ELR (cell line): ENCODE measurements around the gene AOX1.
"Not testable (repeated sequence)": the region's sequence is repeated elsewhere in the genome, so short reads cannot be mapped to it uniquely, and the experiment has no call there.

Experiments
- DNase-seq: peaks from one replicate; pipeline ENCODE4 v3.0.0-alpha.2; 2015; ENCODE audit warnings: low read depth

The AOX1 gene

DNA sequence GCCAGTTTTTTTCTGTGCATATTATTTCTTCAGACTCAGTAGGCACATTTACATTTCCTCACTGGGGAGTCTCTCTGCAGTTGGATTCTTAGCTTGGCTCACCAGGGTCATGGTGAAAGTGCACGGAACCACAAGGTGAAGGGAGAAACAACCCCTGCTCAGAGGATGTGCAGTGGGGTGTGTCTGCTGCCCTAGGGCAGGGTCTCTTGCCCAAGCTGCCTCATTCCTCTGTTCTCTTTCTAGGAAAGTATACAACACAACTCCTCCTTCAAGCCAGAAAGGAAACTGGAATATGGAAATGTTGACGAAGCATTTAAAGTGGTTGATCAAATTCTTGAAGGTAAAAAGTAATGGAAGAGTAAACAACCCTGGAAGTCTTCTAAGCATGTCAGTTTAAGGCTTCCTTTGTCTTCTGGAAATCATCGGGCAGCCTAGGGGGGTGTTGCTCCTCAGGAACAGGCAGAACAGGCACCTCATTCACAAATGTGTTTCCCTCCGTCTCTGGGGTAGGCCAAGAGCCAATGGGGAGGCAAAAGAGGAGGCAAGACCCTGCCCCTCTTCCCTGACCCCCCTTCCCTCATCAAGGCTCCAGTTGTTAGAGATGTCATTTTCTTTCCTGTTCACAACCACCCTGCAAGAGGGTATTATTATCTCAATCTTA, 41.4 kb downstream of the AOX1 start:
- no peak for DNase-seq

DNA sequence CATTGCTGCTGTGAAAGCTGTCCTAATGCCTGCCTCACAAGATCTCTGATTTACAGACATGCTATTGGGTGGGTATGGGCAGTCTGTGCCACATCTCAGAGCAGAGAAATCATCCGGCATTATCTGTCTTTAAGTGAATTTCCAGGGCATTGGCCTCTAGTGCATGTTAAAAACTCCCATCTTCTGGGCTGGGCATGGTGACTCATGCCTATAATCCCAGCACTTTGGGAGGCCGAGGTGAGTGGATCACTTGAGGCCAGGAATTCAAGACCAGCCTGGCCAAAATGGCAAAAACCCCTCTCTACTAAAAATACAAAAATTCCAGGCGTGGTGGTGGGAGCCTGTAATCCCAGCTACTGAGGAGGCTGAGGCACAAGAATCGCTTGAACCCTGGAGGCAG, 42.6 kb downstream of the AOX1 start:
- DNase-seq = peak; percentile 54

DNA sequence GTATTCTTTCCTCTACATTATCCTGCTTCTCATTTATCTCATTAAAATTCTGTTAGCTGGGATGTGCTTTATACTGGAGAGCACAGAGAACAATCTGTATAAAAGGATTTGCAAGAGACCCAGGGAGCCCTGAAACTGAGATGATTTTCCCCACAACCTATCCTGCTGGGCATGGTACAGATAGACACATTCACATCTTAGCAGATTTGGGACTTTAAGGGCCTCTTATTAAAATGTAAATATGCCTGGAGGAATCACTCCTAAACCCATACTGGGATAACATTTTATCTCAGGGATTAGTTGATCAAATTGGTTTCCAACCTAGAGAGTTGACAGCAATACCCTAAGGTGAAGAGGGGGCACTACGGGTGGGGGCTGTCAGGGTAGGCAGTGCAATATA, 45.5 kb downstream of the AOX1 start:
- no peak for DNase-seq

DNA sequence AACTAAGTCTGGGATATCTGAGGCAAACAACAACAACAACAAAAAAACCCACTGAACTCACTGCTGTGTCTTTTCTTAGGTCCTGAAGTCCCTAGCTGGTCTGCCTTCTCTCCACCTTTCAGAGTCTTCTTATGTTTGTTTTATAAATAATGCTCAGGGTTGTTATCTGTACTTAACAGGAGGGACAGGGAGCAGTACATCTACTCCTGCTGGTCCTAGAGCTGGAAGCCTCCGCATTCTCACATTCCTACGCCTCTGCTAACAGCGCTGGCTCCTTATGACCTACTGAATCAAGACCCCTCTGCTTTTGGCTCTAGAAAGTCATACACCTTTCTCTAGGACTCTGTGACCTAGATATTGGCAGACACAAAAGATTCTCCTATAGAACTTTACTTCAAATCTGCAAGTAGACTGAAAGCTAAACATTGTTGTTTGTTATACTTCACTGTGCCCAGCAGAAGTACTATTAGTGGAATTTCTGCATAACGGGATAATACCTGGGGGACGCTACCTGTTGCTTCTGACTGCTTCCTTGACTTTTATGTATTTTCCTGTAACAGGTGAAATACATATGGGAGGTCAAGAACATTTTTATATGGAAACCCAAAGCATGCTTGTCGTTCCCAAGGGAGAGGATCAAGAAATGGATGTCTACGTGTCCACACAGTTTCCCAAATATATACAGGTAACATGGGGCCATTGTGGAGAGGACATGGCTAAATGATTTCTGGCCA, 48.6 kb downstream of the AOX1 start:
- DNase-seq = no peak

DNA sequence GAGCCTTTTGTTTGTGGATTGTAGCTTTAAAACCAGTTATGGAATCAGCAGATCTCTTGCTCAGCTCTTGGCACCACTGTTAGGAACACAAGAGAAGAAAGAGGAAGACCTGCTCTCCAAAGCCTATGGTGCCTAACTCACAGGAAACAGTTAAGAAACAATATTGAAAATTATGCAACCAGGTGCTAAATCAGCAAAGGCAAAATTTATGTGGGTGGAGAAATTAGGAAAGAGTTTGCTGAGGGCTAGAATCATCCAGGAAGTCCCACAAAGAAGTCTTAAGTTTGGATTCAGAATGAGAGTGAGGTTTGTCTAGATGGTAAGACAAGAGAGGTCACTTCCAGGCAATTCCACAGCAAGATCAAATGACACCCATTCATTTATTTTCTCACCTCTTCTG, 49.4 kb downstream of the AOX1 start:
- DNase-seq = no peak

DNA sequence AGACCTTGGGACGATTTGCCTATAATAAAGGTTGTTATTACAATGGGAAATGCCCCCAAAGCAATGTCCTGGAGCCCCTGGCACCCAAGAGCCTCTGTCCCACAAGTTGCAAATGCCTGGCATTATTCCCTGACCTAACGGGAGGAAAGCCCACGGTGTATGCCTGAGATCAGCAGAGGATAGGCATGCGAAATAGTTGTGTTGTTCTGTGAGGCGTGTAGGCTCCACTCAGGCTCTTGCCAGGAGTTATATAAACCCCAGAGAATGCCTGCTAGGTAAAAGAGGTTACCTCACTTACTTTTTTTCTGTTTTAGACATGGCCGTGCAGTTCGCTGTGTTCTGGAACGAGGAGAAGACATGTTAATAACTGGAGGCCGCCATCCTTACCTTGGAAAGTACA, 52.1 kb downstream of the AOX1 start:
- no peak for DNase-seq

DNA sequence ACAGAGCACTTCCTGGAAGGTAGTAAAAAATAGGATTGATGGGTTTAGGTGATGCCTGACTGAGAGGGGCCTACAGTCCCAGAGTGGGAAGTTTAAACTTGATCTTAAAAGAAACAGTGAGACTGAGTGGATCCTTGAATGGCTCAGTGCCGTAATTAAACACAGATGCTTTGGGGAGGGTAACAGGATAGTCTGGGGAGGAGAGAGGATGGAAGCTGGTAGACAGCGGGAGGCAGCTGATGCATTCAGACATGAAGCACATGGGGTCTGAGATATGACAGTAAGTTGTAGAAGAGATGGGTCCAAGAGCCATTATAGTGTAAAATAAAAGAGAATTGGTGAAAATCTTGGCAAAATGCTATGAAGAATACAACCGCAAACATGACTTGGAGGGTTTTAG, 54.4 kb downstream of the AOX1 start:
- no peak for DNase-seq

DNA sequence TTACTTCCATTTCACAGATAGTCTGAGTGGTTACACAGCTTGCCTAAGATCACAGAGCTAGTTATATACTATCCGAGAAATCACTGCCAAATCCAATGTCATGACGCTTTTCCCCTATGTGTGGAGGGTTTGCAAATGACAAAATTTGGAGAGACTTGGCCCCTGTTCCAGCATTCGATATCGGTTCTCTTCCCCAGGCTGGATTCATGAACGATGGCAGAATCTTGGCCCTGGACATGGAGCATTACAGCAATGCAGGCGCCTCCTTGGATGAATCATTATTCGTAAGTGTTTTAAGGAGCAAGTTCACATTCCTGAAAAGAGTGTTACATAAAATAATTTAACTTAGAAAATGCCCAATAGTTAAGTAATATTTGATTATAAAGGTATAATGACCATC, 55.1 kb downstream of the AOX1 start:
- DNase-seq = no peak

DNA sequence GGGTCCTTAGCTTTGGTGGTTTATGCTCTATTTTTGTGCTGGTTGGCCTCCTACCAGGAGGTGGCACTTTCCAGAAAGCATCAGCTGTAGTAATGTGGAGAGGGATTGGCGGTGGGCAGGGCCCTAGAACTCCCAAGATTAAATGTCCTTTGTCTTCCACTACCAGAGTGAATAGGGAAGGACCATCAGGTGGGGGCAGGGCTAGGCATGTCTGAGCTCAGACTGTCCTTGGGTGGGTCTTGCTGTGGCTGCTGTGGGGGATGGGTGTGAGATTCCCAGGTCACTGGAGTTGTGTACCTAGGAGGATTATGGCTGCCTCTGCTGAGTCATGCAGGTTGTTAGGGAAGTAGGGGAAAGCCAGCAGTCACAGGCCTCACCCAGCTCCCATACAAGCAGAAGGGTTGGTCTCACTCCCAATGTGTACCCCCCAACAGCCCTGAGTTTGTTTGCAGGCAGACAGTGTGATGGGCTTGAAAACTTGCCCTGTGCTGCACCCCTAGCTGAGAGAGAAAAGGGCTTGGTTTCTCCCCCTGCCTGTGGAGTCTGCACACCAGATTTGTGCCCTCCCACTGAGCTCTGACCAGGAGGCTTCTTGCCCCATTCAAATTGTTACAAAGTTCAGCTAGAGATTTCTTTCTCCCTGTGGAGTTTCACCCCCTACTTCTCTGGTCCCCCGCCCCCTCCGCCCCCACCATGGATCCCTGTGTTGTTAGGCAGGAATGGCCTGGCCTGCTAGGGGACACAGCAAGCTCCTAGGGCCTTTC, 62.9 kb downstream of the AOX1 start:
- DNase-seq = not testable (repeated sequence)

DNA sequence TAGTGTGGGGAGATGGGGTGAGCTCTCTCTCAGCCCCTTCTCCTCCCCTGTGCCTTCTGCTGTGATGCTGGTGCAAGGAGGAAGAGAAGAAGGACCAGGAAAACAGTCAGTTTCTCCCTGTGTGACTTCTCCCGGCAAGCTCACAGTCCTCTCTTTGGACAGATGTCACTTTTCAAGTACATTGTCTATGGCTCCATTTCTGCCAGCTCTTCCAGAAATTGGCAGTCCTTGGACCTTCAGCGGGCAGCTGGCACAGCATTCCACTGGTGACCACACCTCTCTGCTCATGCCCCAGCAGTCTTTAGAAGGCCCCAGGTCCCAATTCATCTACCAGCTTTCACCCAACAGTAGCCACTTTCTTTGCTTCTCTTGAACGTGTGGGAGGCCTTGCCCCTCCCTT, 63.9 kb downstream of the AOX1 start:
- no peak for DNase-seq

DNA sequence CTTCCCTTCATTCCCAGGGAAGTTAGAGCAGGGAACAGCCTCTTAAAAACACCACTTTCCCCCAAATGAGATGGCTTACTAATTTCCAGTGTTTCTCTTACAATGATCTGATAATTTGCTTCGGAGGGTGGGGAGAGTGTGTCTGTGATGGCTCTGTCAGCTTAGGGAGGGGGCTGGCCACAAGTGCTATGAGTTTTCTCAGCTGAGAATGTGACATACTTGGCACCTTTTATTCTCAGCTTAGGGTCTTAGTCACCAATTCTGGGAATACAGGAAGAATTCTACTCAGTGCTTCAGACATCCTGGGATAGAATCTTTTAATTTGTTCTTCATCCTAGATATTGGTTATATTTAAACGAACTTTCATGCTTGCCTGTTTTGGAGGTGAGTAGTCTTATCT, 64.4 kb downstream of the AOX1 start:
- no peak for DNase-seq

DNA sequence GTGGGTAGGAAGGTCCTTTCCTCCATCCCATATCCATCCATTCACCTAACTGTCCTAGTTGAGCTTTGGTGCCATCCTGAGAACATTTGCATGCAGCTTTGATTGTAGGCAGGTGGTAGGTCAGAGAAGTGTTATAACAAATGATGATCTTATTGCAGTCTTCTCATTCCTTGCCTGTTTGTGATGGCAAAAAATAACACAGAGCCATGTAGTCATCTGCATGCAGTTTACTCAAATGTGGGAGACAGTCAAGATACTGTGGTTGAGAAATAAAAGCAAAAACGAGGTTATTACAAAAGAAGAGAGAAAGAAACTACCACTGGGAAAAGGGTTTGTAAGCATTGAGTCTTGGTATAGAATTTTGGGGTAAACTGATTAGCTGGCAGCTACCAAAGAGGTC, 66.3 kb downstream of the AOX1 start:
- DNase-seq = no peak

DNA sequence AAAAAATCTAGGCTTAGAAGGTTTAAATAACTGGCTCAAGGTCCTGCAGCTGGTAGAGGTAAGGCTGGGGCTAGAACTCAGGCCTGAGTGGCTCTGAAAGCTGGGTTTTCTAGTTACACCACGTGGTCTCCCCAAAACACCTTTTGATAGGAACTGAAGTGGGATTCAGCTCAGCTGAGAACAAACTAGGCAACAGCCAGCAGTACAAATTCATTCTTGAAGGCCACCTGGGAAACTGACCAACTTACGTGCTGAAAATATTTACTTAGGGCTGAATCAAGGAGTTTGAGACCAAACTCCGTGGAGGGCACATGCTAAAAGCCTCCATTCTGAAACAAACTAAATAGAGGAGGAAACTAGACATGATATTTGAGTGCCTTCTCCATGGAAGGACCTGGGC, 67.2 kb downstream of the AOX1 start:
- DNase-seq = no peak

DNA sequence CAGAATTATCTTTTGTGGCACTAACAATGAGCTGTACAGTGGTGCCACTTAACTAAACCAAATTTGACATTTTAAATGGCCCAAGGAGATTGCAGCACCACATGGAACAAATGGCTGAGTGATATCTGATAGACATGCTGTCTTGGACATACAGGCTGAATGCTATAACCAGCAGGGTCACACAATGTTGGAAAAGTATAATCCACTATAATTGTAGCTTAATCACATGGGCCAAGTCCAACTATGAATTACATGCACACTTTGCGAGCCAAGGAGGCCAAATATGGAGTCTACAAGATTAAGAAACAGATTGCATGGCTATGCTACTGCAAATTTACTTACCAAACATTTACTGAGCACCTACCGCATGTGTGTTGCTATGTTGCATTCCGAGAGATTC, 69.0 kb downstream of the AOX1 start:
- no peak for DNase-seq

DNA sequence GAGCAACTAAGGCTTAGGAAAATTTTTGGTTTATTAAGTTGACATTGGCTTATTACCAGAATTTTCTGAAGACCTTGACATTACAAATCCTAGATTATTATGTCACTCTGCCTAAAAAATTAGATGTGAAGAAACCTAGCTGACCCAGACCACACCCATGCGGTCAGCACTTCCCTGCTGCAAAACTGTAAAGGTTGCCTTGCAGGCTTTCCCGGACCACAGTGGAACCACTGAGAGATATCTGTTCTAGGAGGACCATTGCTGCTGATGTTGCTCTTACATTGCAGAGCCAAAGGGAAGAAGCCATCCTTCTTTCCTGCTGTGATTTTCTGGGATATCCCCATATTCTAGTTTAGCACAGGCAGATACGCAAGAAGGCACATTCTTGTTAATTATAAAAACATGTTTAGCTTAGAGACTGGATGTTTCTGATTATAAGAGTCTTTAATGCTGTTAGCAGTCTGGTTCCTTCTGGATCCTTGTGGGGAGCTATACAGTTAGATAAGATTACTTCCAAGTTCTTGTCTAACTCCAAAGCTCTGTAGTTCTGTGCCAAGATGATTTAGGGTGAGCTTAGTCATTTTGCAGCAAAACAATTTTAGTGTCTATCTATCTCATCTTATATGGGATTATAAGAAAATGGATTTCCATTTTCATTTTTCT, 70.2 kb downstream of the AOX1 start:
- DNase-seq = no peak

DNA sequence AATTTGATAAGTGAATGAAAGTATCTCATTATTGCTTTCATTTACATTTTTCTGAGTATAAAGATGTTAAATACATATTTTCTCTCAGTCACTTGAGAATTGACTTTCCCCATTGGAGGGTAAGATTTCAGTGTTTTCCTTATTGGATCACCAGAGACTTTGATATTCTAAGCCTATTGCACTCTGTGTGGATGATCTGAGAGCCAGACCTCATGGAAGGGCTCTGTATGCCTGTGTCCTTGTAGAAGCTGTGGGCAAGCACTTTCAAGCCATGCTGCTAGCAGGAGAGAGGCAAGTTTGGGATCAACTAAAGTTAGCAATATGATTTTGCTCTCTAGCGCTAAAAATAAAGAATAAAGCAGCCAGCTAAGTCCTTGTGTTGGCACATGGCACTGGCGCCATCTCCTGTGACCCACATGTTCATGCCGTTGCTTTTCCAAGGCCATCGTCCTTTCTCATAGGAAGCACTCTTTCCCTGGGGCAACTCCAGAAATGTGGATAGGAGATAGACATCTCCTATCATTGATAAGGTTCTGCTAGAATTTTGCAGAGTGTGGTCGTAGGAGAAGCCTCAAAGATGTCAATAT, 72.6 kb downstream of the AOX1 start:
- peak; percentile 28 for DNase-seq

DNA sequence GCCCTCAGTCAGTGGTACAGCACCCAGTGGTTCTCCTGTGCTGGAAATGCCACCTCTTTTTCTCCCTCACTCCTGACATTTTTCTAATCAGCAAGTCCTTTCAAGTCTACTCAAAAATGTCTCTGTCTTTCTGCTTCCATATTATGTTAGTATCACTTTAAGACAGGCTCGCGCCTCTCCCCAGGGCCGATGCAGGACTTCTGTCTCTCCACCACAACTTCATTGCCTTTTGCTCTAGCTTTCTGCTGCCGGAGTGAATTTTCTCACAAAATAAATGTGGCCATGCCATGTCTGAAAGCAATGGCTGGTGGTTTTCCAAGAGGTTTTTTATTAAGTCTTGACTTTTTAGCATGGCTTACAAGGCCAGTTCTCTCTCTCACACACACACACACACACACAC, 73.6 kb downstream of the AOX1 start:
- DNase-seq = no peak

DNA sequence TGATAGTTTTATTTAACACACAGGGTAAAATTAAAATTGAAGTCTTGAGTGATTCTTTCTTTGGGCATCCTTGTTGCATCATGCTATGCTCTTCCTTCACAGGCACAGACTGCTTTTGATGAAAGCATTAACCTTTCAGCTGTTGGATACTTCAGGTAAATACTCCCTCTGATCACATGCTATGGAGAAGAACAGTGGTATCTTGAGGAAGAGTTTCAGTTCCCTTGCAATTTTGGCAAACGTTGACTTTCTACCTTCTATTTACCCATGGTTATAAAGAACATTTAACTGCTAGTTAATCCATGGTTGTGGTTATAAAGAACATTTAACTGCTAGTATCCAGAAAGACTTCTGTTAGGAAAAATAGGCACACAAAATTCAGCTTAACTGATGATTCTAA, 75.7 kb downstream of the AOX1 start:
- DNase-seq = no peak

DNA sequence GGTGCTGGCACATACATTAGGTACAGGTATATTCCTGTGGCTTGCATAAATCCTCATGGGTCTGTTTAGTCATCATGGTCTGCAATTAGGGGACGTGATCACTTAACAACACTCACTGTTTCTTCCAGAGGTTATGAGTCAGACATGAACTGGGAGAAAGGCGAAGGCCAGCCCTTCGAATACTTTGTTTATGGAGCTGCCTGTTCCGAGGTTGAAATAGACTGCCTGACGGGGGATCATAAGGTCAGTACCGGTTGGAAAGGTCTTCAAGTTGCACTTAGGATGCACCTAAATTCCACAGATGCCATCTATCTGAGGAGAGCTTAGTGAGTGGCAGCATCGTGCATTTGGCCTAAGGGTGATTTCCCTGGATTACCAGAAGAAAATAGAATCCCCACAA, 76.9 kb downstream of the AOX1 start:
- DNase-seq = peak; percentile 88

DNA sequence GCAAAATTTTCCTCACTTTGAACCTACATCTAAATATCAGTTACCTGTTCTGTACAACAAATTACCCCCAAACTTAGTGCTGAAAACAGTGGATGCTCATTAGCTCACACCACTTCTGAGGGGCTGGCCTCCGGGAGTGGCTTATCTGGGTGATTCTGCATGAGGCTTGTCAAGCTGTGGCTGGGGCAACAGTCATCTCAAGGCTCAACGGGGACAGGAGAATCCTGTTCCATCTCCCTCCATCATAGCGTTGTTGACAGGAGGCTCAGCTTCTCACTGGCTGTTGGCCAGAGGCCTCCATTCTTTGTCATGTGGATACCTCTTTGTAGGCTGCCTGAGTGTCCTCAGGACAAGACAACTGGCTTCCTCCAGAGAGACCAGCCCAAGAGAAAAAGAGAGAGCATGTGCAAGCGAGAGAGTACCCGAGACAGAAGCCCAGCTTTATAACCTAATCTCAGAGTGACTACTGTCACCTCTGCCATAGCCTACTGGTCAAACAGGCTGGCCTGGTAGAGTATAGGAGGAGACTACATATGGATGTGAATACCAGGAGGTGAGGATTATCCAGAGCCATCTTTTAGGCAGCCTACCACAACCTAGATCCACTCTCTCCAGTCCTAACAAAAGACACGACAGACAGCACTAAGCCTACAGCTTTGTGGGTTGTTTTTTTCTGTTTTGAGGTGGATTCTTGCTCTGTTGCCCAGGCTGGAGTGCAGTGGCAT, 79.1 kb downstream of the AOX1 start:
- no peak for DNase-seq

DNA sequence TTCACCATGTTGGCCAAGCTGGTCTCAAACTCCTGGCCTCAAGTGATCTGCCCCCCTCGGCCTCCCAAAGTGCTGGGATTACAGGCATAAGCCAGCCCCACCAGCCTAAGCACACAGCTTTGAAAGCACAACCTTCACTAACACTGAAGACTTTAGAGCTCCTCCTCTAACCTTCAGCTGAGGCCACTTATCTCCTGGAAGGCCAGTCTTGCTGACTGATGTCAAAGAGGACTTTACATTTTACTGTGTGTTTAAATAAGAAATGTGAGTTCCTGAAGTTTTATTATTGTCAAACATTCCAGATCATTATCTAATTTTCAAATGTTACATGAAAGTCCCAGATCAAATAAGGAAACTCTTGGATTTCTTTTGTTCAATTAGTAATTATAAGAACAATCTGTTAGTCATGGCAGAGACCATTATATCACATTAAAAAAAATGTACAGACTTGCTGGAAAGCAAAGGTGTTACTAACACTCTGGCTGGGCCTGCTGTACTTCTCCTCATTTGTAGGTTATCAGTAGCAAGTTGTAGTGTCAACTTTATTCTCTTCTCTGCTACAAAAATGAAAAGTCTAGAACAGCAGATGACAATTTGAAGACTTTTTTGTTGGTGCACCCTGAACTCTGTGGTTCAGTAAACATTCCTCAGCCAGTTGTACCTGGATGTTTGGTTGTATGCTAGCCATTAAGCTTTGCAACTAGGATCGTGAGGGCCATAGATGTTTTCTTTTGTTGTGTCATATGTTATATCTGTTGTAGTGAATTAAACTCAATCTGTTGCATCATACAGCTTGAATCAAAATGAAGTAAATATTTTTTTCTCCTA, 80.0 kb downstream of the AOX1 start:
- DNase-seq = no peak
